GM10847 (cell line): ENCODE results near the gene SENP8.

Experiments used
- POLR2A ChIP-seq: IDR thresholded peaks from 2 replicates; pipeline ENCODE4 v1.6.1; 2011; ENCODE audit not compliant: insufficient read length; ENCODE audit errors: extremely low read depth

Gene SENP8

GRCh38 chr15:72166716-72167417 is 48.7 kb downstream of the SENP8 start:
- no peak for TF ChIP-seq POLR2A

- no peak for TF ChIP-seq POLR2A
Measured at GRCh38 chr15:72167445-72167844, 49.2 kb downstream of the SENP8 start.

- TF ChIP-seq POLR2A, result no peak
Measured at GRCh38 chr15:72168131-72168807, 50.1 kb downstream of the SENP8 start.

- TF ChIP-seq POLR2A, result no peak
Measured at GRCh38 chr15:72168808-72169190, 50.6 kb downstream of the SENP8 start.

GRCh38 chr15:72169236-72169920 is 51.2 kb downstream of the SENP8 start:
- no peak for TF ChIP-seq POLR2A

GRCh38 chr15:72169921-72170611 is 51.9 kb downstream of the SENP8 start:
- TF ChIP-seq POLR2A, result no peak

- TF ChIP-seq POLR2A, result no peak
Measured at GRCh38 chr15:72170691-72171090, 52.5 kb downstream of the SENP8 start.

- TF ChIP-seq POLR2A, result no peak
Measured at GRCh38 chr15:72172796-72173195, 54.6 kb downstream of the SENP8 start.

GRCh38 chr15:72173401-72173800 is 55.2 kb downstream of the SENP8 start:
- TF ChIP-seq POLR2A, result no peak

- no peak for TF ChIP-seq POLR2A
Measured at GRCh38 chr15:72173864-72174550, 55.8 kb downstream of the SENP8 start.

- no peak for TF ChIP-seq POLR2A
Measured at GRCh38 chr15:72174551-72175165, 56.5 kb downstream of the SENP8 start.

- TF ChIP-seq POLR2A, result no peak
Measured at GRCh38 chr15:72175186-72176044, 57.2 kb downstream of the SENP8 start.

GRCh38 chr15:72176159-72176558 is 58.0 kb downstream of the SENP8 start:
- TF ChIP-seq POLR2A, result no peak

GRCh38 chr15:72176743-72177142 is 58.5 kb downstream of the SENP8 start:
- TF ChIP-seq POLR2A, result no peak
